Osteocyte (in vitro differentiated cells): ENCODE results near the gene AIF1. TPM values are rescaled to one million over a fixed set of nuclear protein-coding genes. Genes with fewer than 3 reads are reported as not detected.

ENCODE experiments used
- DNase-seq: peaks from one replicate; pipeline ENCODE4 v3.0.0; 2021; ENCODE audit warnings: mixed read lengths; ENCODE audit not compliant: unreplicated experiment; ENCODE audit errors: extremely low spot score
- H3K27ac Mint-ChIP-seq: one replicate; pipeline ENCODE4 v1.8.0; 2021; ENCODE audit warnings: mild to moderate bottlenecking, mixed read lengths; ENCODE audit not compliant: unreplicated experiment
- H3K27me3 Mint-ChIP-seq: one replicate; pipeline ENCODE4 v1.8.0; 2021; ENCODE audit warnings: mixed read lengths; ENCODE audit not compliant: unreplicated experiment
- H3K36me3 Mint-ChIP-seq: one replicate; pipeline ENCODE4 v1.8.0; 2021; ENCODE audit warnings: mixed read lengths; ENCODE audit not compliant: unreplicated experiment
- H3K4me1 Mint-ChIP-seq: one replicate; pipeline ENCODE4 v1.8.0; 2021; ENCODE audit warnings: mixed read lengths; ENCODE audit not compliant: unreplicated experiment
- H3K4me3 Mint-ChIP-seq: one replicate; pipeline ENCODE4 v1.8.0; 2021; ENCODE audit warnings: mild to moderate bottlenecking, moderate library complexity, mixed read lengths; ENCODE audit not compliant: unreplicated experiment
- H3K9me3 Mint-ChIP-seq: one replicate; pipeline ENCODE4 v1.8.0; 2021; ENCODE audit warnings: mixed read lengths; ENCODE audit not compliant: unreplicated experiment
- CTCF ChIP-seq: fragments of 200-600 bp; sonication (generic); IDR thresholded peaks from 2 replicates; pipeline ENCODE4 v1.5.0; 2021; ENCODE audit warnings: antibody characterized with exemption, mild to moderate bottlenecking, moderate library complexity
- total RNA-seq: library from RNA; stranded (reverse); gene quantifications from 2 replicates; pipeline ENCODE4 v1.2.1, GENCODE V29; 2021

The AIF1 gene
- total RNA-seq, 1 donor from 2014 or later, result not detected

DNA sequence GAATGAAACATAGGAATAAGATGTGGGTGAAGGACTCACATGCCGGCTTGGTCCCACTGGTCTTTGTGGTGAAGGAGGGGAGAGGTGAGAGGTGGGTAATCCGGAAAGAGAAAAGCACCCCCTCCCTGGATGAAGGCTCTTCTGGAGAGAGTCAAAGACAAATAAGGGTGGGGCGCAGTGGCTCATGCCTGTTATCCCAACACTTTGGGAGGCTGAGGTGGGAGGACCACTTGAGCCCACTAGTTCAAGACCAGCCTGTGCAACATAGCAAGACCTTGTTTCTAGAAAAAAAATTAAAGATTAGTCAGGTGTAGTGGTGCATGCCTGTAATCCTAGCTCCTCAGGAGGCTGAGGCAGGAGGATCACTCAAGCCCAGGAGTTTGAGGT lies 35.9 kb upstream of the AIF1 start:
- Mint-ChIP-seq H3K9me3 (no peaks in the 10 kb centered on the region), H3K27ac (no peak overlapping the region), H3K4me1 (peaks cover 16% of the 10 kb centered on the region), H3K4me3 (no peak overlapping the region), H3K27me3 (no peaks in the 10 kb centered on the region), H3K36me3 (no peaks in the 10 kb centered on the region)
- TF ChIP-seq CTCF, result no peak
- no peak for DNase-seq

DNA sequence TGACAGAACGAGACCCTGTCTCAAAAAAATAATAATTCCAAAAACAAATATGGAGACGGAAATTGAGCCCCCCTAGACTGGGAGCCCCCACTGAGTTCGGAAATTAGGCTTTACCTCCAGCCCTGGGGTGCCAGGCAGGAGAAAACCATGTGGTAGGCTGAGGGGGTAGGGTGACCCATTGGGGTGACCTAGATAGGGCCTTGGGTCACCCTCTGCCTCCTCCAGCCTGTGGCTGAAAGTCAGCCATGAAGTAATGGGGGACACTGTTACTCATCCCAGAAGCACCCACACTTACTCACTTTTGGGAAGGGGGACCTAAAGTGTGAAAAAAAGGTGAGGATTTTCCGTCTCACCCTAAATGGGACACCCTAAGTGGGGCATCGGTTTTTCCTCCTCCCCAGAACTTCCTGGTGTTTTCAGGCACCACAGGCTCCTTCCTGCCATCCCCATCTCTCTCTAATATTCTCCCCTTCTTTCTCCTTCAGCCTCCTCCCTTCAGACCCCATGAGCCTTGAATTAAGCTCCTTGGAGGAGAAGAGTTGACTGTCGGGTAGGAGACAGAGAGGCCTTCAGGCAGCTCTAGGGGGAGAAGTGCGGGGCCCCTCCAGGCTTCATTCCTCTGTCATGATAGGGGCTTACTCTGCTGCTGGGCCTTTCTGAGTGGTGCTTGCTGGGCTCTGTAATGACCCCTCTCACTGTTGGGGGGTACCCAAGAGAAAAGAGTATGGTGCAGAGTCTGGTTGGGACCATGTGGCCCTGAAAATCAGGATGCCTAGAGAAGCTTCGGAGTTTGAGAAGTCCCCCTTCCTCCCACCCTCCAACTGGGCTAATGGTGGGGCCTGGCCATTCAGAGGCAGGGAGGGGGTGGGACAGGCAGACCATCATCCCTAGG lies 35.2 kb upstream of the AIF1 start:
- no peak for DNase-seq
- no peak for TF ChIP-seq CTCF
- no peak overlapping the region for H3K27ac Mint-ChIP-seq
- peaks cover 16% of the 10 kb centered on the region for H3K4me1 Mint-ChIP-seq
- H3K9me3 Mint-ChIP-seq, result no peaks in the 10 kb centered on the region
- H3K27me3 Mint-ChIP-seq, result no peaks in the 10 kb centered on the region
- peak overlapping the region; percentile 96 for H3K4me3 Mint-ChIP-seq
- no peaks in the 10 kb centered on the region for H3K36me3 Mint-ChIP-seq

- peak overlapping the region; percentile 96 for H3K4me3 Mint-ChIP-seq
- no peak for TF ChIP-seq CTCF
- no peak for DNase-seq
- H3K9me3 Mint-ChIP-seq, result no peaks in the 10 kb centered on the region
- H3K4me1 Mint-ChIP-seq, result peaks cover 16% of the 10 kb centered on the region
- no peaks in the 10 kb centered on the region for H3K27me3 Mint-ChIP-seq
- no peak overlapping the region for H3K27ac Mint-ChIP-seq
- no peaks in the 10 kb centered on the region for H3K36me3 Mint-ChIP-seq
Observed at GRCh38 chr6:31580438-31580740, 34.6 kb upstream of the AIF1 start.

DNA sequence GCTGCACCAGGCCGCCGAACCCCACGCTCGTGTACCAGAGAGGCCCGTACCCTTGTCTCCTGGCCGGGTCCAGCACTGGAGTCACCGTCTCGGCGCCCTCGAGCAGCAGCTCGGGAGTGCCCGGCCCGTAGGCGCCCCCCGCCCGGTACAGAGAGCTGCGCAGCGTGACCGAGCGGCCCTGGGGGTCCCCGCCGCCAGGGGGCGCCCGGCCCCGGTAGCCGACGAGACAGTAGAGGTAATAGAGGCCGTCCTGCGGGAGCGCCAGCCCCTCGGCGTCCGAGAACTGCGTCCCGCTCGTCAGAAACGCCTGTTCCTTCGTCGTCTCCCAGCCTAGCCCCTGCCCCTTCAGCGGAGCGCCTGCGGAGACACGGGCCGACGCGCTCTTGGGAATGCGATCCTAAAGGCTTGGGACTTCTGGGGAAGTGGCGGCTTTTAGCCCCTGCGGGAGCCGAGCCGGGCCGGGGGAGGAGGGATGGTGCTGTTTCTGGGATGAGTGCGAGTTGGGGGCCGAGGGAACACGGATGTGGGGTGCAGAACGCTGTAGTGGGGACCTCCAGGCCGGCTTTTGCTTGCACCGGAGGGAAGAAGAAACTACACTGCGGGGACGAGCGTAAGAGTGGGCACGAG lies 34.1 kb upstream of the AIF1 start:
- peak; percentile 100 for TF ChIP-seq CTCF

GRCh38 chr6:31581434-31582229 lies 33.4 kb upstream of the AIF1 start:
- Mint-ChIP-seq H3K9me3 (no peaks in the 10 kb centered on the region), H3K4me3 (peak overlapping the region; percentile 96), H3K27ac (peak overlapping the region; percentile 90), H3K4me1 (peaks cover 16% of the 10 kb centered on the region), H3K27me3 (no peaks in the 10 kb centered on the region), H3K36me3 (no peaks in the 10 kb centered on the region)
- no peak for DNase-seq
- no peak for TF ChIP-seq CTCF

More for the DNA sequence above, 34.1 kb upstream of the AIF1 start:
- Mint-ChIP-seq H3K4me3 (peak overlapping the region; percentile 96), H3K9me3 (no peaks in the 10 kb centered on the region), H3K36me3 (no peaks in the 10 kb centered on the region), H3K27me3 (no peaks in the 10 kb centered on the region), H3K4me1 (peaks cover 16% of the 10 kb centered on the region), H3K27ac (peak overlapping the region; percentile 90)
- DNase-seq, result peak; percentile 96
